IMR-90 (cell line): ENCODE results near the gene KRT38. TPM values are rescaled to one million over a fixed set of nuclear protein-coding genes. Genes with fewer than 3 reads are reported as not detected.
A peak's percentile ranks its signal among the peaks of the same experiment; 100 is the strongest.

ENCODE experiments used
- ATAC-seq: fragments of 200-7000 bp; cut with Tn5 transposase; 2 replicates; pipeline ENCODE4 v1.9.1; 2020; ENCODE audit warnings: low read depth, mild to moderate bottlenecking, moderate library complexity
- BruUV-seq: library from RNA; stranded (reverse); fragments of 400-500 nt; replicated peaks from 2 replicates; lab custom pipeline; 2021; lab: Mats Ljungman, UMichigan
- CTCF ChIA-PET: fragments of 300-600 bp; formaldehyde crosslinking; extraction: SDS; loops from one replicate; lab custom pipeline; 2021; ENCODE audit warnings: antibody characterized with exemption; lab: Yijun Ruan, JAX
- POLR2A ChIA-PET: fragments of 300-600 bp; sonication (Branson Sonifier 250); formaldehyde crosslinking; loops from one replicate; lab custom pipeline; 2022; ENCODE audit warnings: antibody characterized with exemption; ENCODE audit not compliant: unreplicated experiment; lab: Charles Lee
- DNase-seq: peaks from one replicate; pipeline ENCODE4 v3.0.0; 2013
- H2AFZ ChIP-seq: replicated peaks from 2 replicates; pipeline ENCODE3; 2013; ENCODE audit warnings: low read length, mild to moderate bottlenecking; ENCODE audit not compliant: poor library complexity
- H2AK5ac ChIP-seq: 2 replicates; pipeline ENCODE4 v1.6.1; 2013; ENCODE audit warnings: low read depth, low read length, inconsistent platforms
- H2AK9ac ChIP-seq: replicated peaks from 2 replicates; pipeline ENCODE3; 2013; ENCODE audit warnings: mild to moderate bottlenecking, low read depth, low read length, moderate library complexity; ENCODE audit not compliant: poor library complexity
- H2BK120ac ChIP-seq: 2 replicates; pipeline ENCODE4 v1.6.1; 2013; ENCODE audit warnings: low read depth, low read length, inconsistent platforms
- H2BK15ac ChIP-seq: 3 replicates; pipeline ENCODE4 v1.6.1; 2013; ENCODE audit warnings: low read depth, low read length, inconsistent platforms
- H2BK20ac ChIP-seq: 2 replicates; pipeline ENCODE4 v1.6.1; 2013; ENCODE audit warnings: low read depth, mild to moderate bottlenecking, inconsistent platforms, low read length, moderate library complexity
- H2BK5ac ChIP-seq: 2 replicates; pipeline ENCODE4 v1.6.1; 2013; ENCODE audit warnings: mild to moderate bottlenecking, low read depth, low read length, inconsistent platforms; ENCODE audit not compliant: poor library complexity, severe bottlenecking
- H3K14ac ChIP-seq: replicated peaks from 2 replicates; pipeline ENCODE4 v1.6.1; 2013; ENCODE audit warnings: low read depth, low read length, inconsistent platforms
- H3K18ac ChIP-seq: 2 replicates; pipeline ENCODE4 v1.6.1; 2013; ENCODE audit warnings: low read depth, low read length, control low read depth
- H3K23ac ChIP-seq: 2 replicates; pipeline ENCODE4 v1.6.1; 2013; ENCODE audit warnings: low read depth, low read length, inconsistent platforms
- H3K27ac ChIP-seq: 2 replicates; pipeline ENCODE4 v1.5.1; 2013; ENCODE audit warnings: mild to moderate bottlenecking, control low read depth, low read length; ENCODE audit not compliant: insufficient read depth
- H3K27me3 ChIP-seq: 2 replicates; pipeline ENCODE4 v1.6.1; 2013; ENCODE audit warnings: low read length; ENCODE audit not compliant: control insufficient read depth, insufficient read depth
- H3K36me3 ChIP-seq: 2 replicates; pipeline ENCODE4 v1.6.1; 2013; ENCODE audit warnings: low read length, mixed read lengths; ENCODE audit not compliant: control insufficient read depth, insufficient read depth
- H3K4ac ChIP-seq: 2 replicates; pipeline ENCODE4 v1.6.1; 2013; ENCODE audit warnings: low read depth, low read length, inconsistent platforms
- H3K4me1 ChIP-seq: 2 replicates; pipeline ENCODE4 v1.6.1; 2013; ENCODE audit warnings: low read length, mixed read lengths; ENCODE audit not compliant: control insufficient read depth, insufficient read depth
- H3K4me2 ChIP-seq: 2 replicates; pipeline ENCODE4 v1.6.1; 2013; ENCODE audit warnings: low read depth, mild to moderate bottlenecking, control low read depth, low read length, moderate library complexity
- H3K4me3 ChIP-seq: 2 replicates; pipeline ENCODE4 v1.5.1; 2013; ENCODE audit warnings: low read depth, mild to moderate bottlenecking, control low read depth, low read length, moderate library complexity; ENCODE audit not compliant: insufficient read depth
- H3K56ac ChIP-seq: 2 replicates; pipeline ENCODE4 v1.6.1; 2013; ENCODE audit warnings: low read length, inconsistent platforms; ENCODE audit not compliant: insufficient read depth; ENCODE audit errors: extremely low read depth
- H3K79me1 ChIP-seq, 2 experiments: 2 replicates each; pipeline ENCODE4 v1.6.1; 2013; ENCODE audit warnings: low read length in 2 of 2, inconsistent platforms in 1 of 2, low read depth in 1 of 2
- H3K9ac ChIP-seq: 2 replicates; pipeline ENCODE4 v1.6.1; 2013; ENCODE audit warnings: low read depth, low read length, control low read depth
- H3K9me1 ChIP-seq: 2 replicates; pipeline ENCODE4 v1.6.1; 2013; ENCODE audit warnings: low read length, inconsistent platforms; ENCODE audit not compliant: insufficient read depth
- H3K9me3 ChIP-seq: 2 replicates; pipeline ENCODE4 v1.6.1; 2013; ENCODE audit warnings: low read length; ENCODE audit not compliant: control insufficient read depth, insufficient read depth
- H4K20me1 ChIP-seq: 2 replicates; pipeline ENCODE4 v1.6.1; 2013; ENCODE audit warnings: low read length, inconsistent platforms; ENCODE audit not compliant: insufficient read depth
- H4K5ac ChIP-seq: 2 replicates; pipeline ENCODE4 v1.6.1; 2013; ENCODE audit warnings: mild to moderate bottlenecking, low read depth, low read length, control low read depth
- H4K8ac ChIP-seq, 2 experiments: 2 replicates each; pipeline ENCODE4 v1.6.1; 2013; ENCODE audit warnings: low read depth in 2 of 2, low read length in 2 of 2, control low read depth in 1 of 2, inconsistent platforms in 1 of 2
- H4K91ac ChIP-seq: 2 replicates; pipeline ENCODE4 v1.6.1; 2013; ENCODE audit warnings: low read depth, low read length, inconsistent platforms; ENCODE audit not compliant: insufficient read depth
- BHLHE40 ChIP-seq: fragments of 150-350 bp; IDR thresholded peaks from 2 replicates; pipeline ENCODE4 v1.6.1; 2016; ENCODE audit warnings: mild to moderate bottlenecking, low read depth, low read length
- CEBPB ChIP-seq: IDR thresholded peaks from 2 replicates; pipeline ENCODE4 v1.6.1; 2012; ENCODE audit warnings: low read depth, low read length, improper control_type of control experiment
- ELK1 ChIP-seq: fragments of 150-350 bp; IDR thresholded peaks from 2 replicates; pipeline ENCODE4 v1.6.1; 2016; ENCODE audit warnings: low read depth, mild to moderate bottlenecking, low read length, moderate library complexity, borderline replicate concordance
- MAFK ChIP-seq: IDR thresholded peaks from 2 replicates; pipeline ENCODE4 v1.6.1; 2012; ENCODE audit warnings: low read depth, low read length, improper control_type of control experiment
- MAZ ChIP-seq: IDR thresholded peaks from 2 replicates; pipeline ENCODE4 v1.6.1; 2012; ENCODE audit warnings: low read depth, mild to moderate bottlenecking, low read length, improper control_type of control experiment, moderate library complexity, borderline replicate concordance
- RCOR1 ChIP-seq: IDR thresholded peaks from 2 replicates; pipeline ENCODE4 v1.6.1; 2012; ENCODE audit warnings: mild to moderate bottlenecking, low read length, improper control_type of control experiment; ENCODE audit not compliant: insufficient replicate concordance
- USF2 ChIP-seq: fragments of 150-350 bp; IDR thresholded peaks from 2 replicates; pipeline ENCODE4 v1.6.1; 2017; ENCODE audit warnings: mild to moderate bottlenecking, antibody characterized with exemption, low read length, low read depth
- WGBS, 2 experiments: methylation state at CpG; one replicate each; pipeline versions ENCODE4 v1.1.5 to v1.1.7; 2013; ENCODE audit warnings: missing lambda C conversion rate in 2 of 2; ENCODE audit not compliant: insufficient read length in 1 of 2; ENCODE audit errors: extremely low coverage in 2 of 2; 5-methylcytosine and 5-hydroxymethylcytosine counted together
- dilution Hi-C: fragments of 300-500 bp; cut with HindIII; formaldehyde crosslinking; loops from one replicate; pipeline ENCODE4 v1.14.3; 2018; ENCODE audit warnings: low sequenced_read_pairs; ENCODE audit not compliant: unreplicated experiment
- in situ Hi-C: fragments of 300-500 bp; cut with MboI; formaldehyde crosslinking; loops from 3 replicates; pipeline ENCODE4 v1.14.3; 2019; ENCODE audit warnings: low sequenced_read_pairs, inconsistent platforms, mixed read lengths
- intact Hi-C: fragments of 100-400 bp; cut with micrococcal nuclease; formaldehyde crosslinking; loops from 2 replicates; pipeline ENCODE4 v1.10.0; 2022
- polyA plus RNA-seq, 3 experiments: library from polyadenylated mRNA; depleted of rRNA; stranded (reverse); fragments of >200 nt; gene quantifications; 2 replicates each; pipeline ENCODE4 v1.2.3, GENCODE V29; 2012; ENCODE audit warnings: low replicate concordance in 1 of 3
- total RNA-seq: library from RNA; depleted of rRNA; stranded (reverse); fragments of >200 nt; gene quantifications from 2 replicates; pipeline ENCODE4 v1.2.3, GENCODE V29; 2012

Gene KRT38
- total and polyA plus RNA-seq, 2 of the 4 experiments (the other 2 are of a cell fraction) = 0.09 TPM; not detected in 1

GRCh38 chr17:41451154-41451728 is 10.5 kb upstream of the KRT38 start (continued):
- TF ChIP-seq BHLHE40 = no peak

GRCh38 chr17:41449008-41449407 is 8.2 kb upstream of the KRT38 start:
- H3K9ac ChIP-seq = no peak overlapping the region
- no peak overlapping the region for H3K14ac ChIP-seq
- no peak overlapping the region for H3K4me2 ChIP-seq
- no peak overlapping the region for H3K23ac ChIP-seq
- in situ Hi-C loops = no loop called here
- H2BK120ac ChIP-seq = no peak overlapping the region
- 0 out of 2 replicates have a peak overlapping the region, but pooled peaks have one; percentile 3 for H2AK5ac ChIP-seq
- CTCF ChIA-PET = no interaction called here
- no peak overlapping the region for H2BK5ac ChIP-seq
- H4K8ac ChIP-seq = no peak overlapping the region
- no peak overlapping the region for H3K56ac ChIP-seq
- POLR2A ChIA-PET = no interaction called here
- no peak overlapping the region for H3K4me3 ChIP-seq
- H3K4me1 ChIP-seq = peaks cover 8% of the 10 kb centered on the region
- dilution Hi-C loops = no loop called here
- BruUV-seq = no TSS peak
- peaks cover 5% of the 10 kb centered on the region for H3K9me1 ChIP-seq
- intact Hi-C loops = no loop called here
- no peak overlapping the region for H4K5ac ChIP-seq
- no peaks in the 10 kb centered on the region for H3K79me1 ChIP-seq
- TF ChIP-seq MAZ = no peak
- TF ChIP-seq ELK1 = no peak
- no peak for TF ChIP-seq RCOR1
- TF ChIP-seq USF2 = no peak
- no peak for TF ChIP-seq MAFK
- TF ChIP-seq CEBPB = no peak
- no peak overlapping the region for H3K4ac ChIP-seq
- DNase-seq (no peak), ATAC-seq (no peak)
- H3K27ac ChIP-seq = no peak overlapping the region
- WGBS, 2 experiments = 84% methylated on average over 4 of the region's 6 CpGs; no CpG with 5 or more reads in 1 of the 2 experiments
- peak overlapping the region; percentile 33; the same call in 1 of the 3 replicates for H2BK15ac ChIP-seq
- peaks cover 14% of the 10 kb centered on the region for H3K9me3 ChIP-seq
- peak overlapping the region; percentile 9; the same call in 1 of the 2 replicates for H4K91ac ChIP-seq
- H3K27me3 ChIP-seq = no peaks in the 10 kb centered on the region; the same call in 1 of the 2 replicates
- no peak overlapping the region for H3K18ac ChIP-seq
- H2BK20ac ChIP-seq = no peak overlapping the region
- no peaks in the 10 kb centered on the region for H4K20me1 ChIP-seq
- H2AFZ ChIP-seq = no peak overlapping the region
- no peak overlapping the region for H2AK9ac ChIP-seq
- no peaks in the 10 kb centered on the region for H3K36me3 ChIP-seq
